ENCODE measurements around the gene CDC42. TPM values are rescaled to one million over a fixed set of nuclear protein-coding genes. Genes with fewer than 3 reads are reported as not detected.

Gene CDC42
- total RNA-seq, 1 experiment from 2014 or later = 217 TPM

DNA sequence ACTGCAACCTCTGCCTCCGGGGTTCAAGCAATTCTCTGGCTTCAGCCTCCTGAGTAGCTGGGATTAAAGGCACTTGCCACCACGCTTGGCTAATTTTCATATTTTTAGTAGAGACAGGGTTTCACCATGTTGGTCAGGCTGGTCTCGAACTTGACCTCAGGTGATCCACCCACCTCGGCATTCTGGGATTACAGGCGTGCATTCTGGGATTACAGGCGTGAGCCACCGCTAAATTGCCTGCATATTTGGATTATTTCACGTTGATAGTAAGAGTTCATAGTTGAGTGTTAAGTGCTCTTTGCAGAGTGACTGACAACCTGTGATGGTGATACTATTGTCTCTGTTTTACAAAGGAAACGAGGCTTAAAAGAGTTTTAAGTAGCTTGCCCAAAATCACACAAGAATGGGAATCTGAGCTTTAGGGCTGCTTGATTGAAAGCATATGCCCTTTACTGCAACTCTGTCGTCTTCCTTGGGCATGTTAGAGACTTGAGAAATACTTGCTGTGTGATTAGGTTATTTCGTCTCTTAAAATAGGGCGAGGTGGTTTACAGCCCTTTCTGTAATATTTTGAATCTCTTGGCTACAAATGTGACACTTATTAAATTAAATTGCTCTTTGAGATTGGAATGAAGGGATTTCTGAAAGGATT, 12.4 kb downstream of the CDC42 start:
- Histone ChIP-seq H3K9me2 (ENCODE audit: insufficient read depth) (no peaks in the 10 kb centered on the region), H3K27me3 (ENCODE audit: insufficient read depth, low read length) (no peaks in the 10 kb centered on the region), H3K4me2 (ENCODE audit: low read length) (no peak overlapping the region), H4K20me1 (ENCODE audit: insufficient read depth) (peaks cover 60% of the 10 kb centered on the region), H3K79me2 (ENCODE audit: insufficient read depth, low read length) (peaks cover 100% of the 10 kb centered on the region), H2AFZ (ENCODE audit: low read depth, low read length, poor library complexity, severe bottlenecking) (no peak overlapping the region), H3K27ac (ENCODE audit: low read depth, low read length) (no peak overlapping the region), H3K9me3 (ENCODE audit: control insufficient read depth in 1 of 2, insufficient read depth in 1 of 2, low read depth in 1 of 2, low read length in 2 of 2) (no peaks in the 10 kb centered on the region), H3K9ac (ENCODE audit: low read length) (no peak overlapping the region), H3K4me3 (replicated peaks in 1 of 2; ENCODE audit: low read depth in 1 of 2, low read length in 2 of 2) (no peak overlapping the region), H3K4me1 (ENCODE audit: control insufficient read depth in 1 of 2, insufficient read depth in 2 of 2, low read length in 2 of 2) (peaks cover 0 to 9% of the 10 kb centered on the region in 2 experiments; a peak in 2 of 4 replicates), H3K36me3 (ENCODE audit: control insufficient read depth in 1 of 2, insufficient read depth in 2 of 2, low read length in 2 of 2) (peaks cover 0 to 10% of the 10 kb centered on the region in 2 experiments; a peak in 2 of 4 replicates)
- ATAC-seq (no peak), DNase-seq (ENCODE audit: low read depth, low spot score) (no peak)
- TF ChIP-seq SIN3A (IDR thresholded peaks at IDR 0.05; ENCODE audit: low read depth) = no peak
- no peak for TF ChIP-seq SRF (IDR thresholded peaks at IDR 0.05; ENCODE audit: low read depth)
- no peak for TF ChIP-seq EZH2phosphoT487 (IDR thresholded peaks at IDR 0.05; ENCODE audit: borderline replicate concordance)
- no peak for TF ChIP-seq EZH2 (IDR thresholded peaks at IDR 0.05)
- TF ChIP-seq ZNF274 (IDR thresholded peaks at IDR 0.05; ENCODE audit: low read depth, low read length) = no peak
- TF ChIP-seq JUND (IDR thresholded peaks at IDR 0.05) = no peak
- TF ChIP-seq EGR1 (IDR thresholded peaks at IDR 0.05; ENCODE audit: low read depth) = no peak
- TF ChIP-seq CBX3 (IDR thresholded peaks at IDR 0.05; ENCODE audit: low read depth) = no peak
- TF ChIP-seq RAD21 (IDR thresholded peaks at IDR 0.05; ENCODE audit: low read depth) = no peak
- no peak for TF ChIP-seq ATF3 (IDR thresholded peaks at IDR 0.05)
- no peak for TF ChIP-seq POLR2A (IDR thresholded peaks at IDR 0.05; ENCODE audit: borderline replicate concordance, extremely low read depth, insufficient read depth, insufficient read length)
- TF ChIP-seq SP1 (IDR thresholded peaks at IDR 0.05; ENCODE audit: low read depth) = no peak
- no peak for TF ChIP-seq FOSL1 (IDR thresholded peaks at IDR 0.05; ENCODE audit: low read depth)
- no peak for TF ChIP-seq YY1 (IDR thresholded peaks at IDR 0.05; ENCODE audit: extremely low read depth, insufficient replicate concordance, low read depth, low read length)
- TF ChIP-seq TCF7L2 (IDR thresholded peaks at IDR 0.05; ENCODE audit: borderline replicate concordance, extremely low read depth, insufficient read depth, insufficient read length) = no peak
- TF ChIP-seq ZBTB33 (IDR thresholded peaks at IDR 0.05; ENCODE audit: extremely low read depth, insufficient replicate concordance, low read length) = no peak
- TF ChIP-seq ELF1 (IDR thresholded peaks at IDR 0.05; ENCODE audit: borderline replicate concordance, low read depth) = no peak
- TF ChIP-seq, protein P1, sequence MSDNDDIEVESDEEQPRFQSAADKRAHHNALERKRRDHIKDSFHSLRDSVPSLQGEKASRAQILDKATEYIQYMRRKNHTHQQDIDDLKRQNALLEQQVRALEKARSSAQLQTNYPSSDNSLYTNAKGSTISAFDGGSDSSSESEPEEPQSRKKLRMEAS (IDR thresholded peaks at IDR 0.05) = no peak
- ChIA-PET RAD21 (ENCODE audit: low non-redundant PET in 1 of 2, low total read pairs in 2 of 2, uncharacterized antibody in 2 of 2, unreplicated experiment in 2 of 2) (no interaction called here), POLR2A (no interaction called here), CTCF (no interaction called here)
- intact Hi-C loops (cut with micrococcal nuclease) = no loop called here
- BruUV-seq (replicated peaks) = no TSS peak
